Ovary (tissue), 9 donors: ENCODE measurements around the gene NTN5. TPM values are rescaled to one million over a fixed set of nuclear protein-coding genes. Genes with fewer than 3 reads are reported as not detected.

ENCODE experiments used
- DNase-seq, 5 donors: peaks; one replicate each; pipeline ENCODE4 v3.0.0-alpha.2; 2019 to 2020
- H3K27ac ChIP-seq, 2 donors: fragments of 200-600 bp; one replicate each; pipeline versions ENCODE4 v1.5.1 to v1.8.0; 2019 to 2022
- H3K27me3 ChIP-seq: fragments of 200-600 bp; one replicate; pipeline ENCODE4 v1.8.0; 2022
- H3K36me3 ChIP-seq: fragments of 200-600 bp; sonication (generic); one replicate; pipeline ENCODE4 v1.5.1; 2019
- H3K4me1 ChIP-seq: one replicate; pipeline ENCODE4 v1.8.1; 2013; ENCODE audit warnings: mild to moderate bottlenecking, moderate library complexity; ENCODE audit not compliant: insufficient read depth
- H3K4me3 ChIP-seq: fragments of 200-600 bp; sonication (generic); one replicate; pipeline ENCODE4 v1.5.1; 2017
- H3K9me3 ChIP-seq, 2 donors: fragments of 200-600 bp in 1 of 2; sonication (generic) in 1 of 2; one replicate each; pipeline versions ENCODE4 v1.5.1 to v1.8.1; 2013 to 2019; ENCODE audit warnings: mild to moderate bottlenecking in 1 of 2, moderate library complexity in 1 of 2
- CTCF ChIP-seq, 3 donors: fragments of 450-650 bp in 2 of 3; fragments of 200-600 bp in 1 of 3; IDR thresholded peaks; one replicate each; pipeline versions ENCODE4 v1.5.1 to v1.8.0; 2016 to 2022; ENCODE audit warnings: antibody characterized with exemption in 3 of 3, mild to moderate bottlenecking in 1 of 3
- EP300 ChIP-seq: sonication (generic); formaldehyde crosslinking; IDR thresholded peaks from one replicate; pipeline ENCODE4 v1.6.1; 2017; ENCODE audit warnings: antibody characterized with exemption
- POLR2A ChIP-seq: fragments of 450-650 bp; IDR thresholded peaks from one replicate; pipeline ENCODE4 v1.6.1; 2017; ENCODE audit warnings: antibody characterized with exemption, mild to moderate bottlenecking, moderate library complexity
- WGBS, 3 donors: extraction: QIAGEN DNeasy Blood & Tissue Kit in 1 of 3; methylation state at CpG; one replicate each; pipeline versions ENCODE4 v1.1.5 to v1.1.7; 2013 to 2017; 5-methylcytosine and 5-hydroxymethylcytosine counted together
- intact Hi-C, 4 donors: fragments of 100-400 bp; cut with DNase I; formaldehyde crosslinking; loops; one replicate each; pipeline versions ENCODE4 v1.11.0 to v1.15.1; 2022 to 2023
- polyA plus RNA-seq, 2 donors: library from polyadenylated mRNA; stranded (reverse); fragments of 200-250 nt in 1 of 2; fragments of 350-450 nt in 1 of 2; fragmentation: Illumina TruSeq in 1 of 2; extraction: RNeasy Lipid Tissue Mini Kit (QIAGEN cat#74804) in 1 of 2; gene quantifications; one replicate each; pipeline ENCODE4 v1.2.3, GENCODE V29; 2013 to 2014
- total RNA-seq, 7 donors: library from RNA; depleted of rRNA in 2 of 7; stranded (reverse); fragments of >200 nt in 2 of 7; fragmentation: NEBNext Ultra II Directional in 3 of 7; extraction: Animal tissue kit (Norgen Biotek cat#: 25700) in 3 of 7; gene quantifications; one replicate each; pipeline versions ENCODE4 v1.1.0 to v1.2.4, GENCODE V29; 2016 to 2023
- donor health status: DM: no; HTN: no; CAD: no; lungs with moderate emphysema.
- donor health status: DM: no; HTN: no; CAD: no.
- donor health status: Bipolar disorder and iron deficiency.
- donor health status: DM: yes; HTN: yes; CAD: no.
- donor health status: DM: no; HTN: no; CAD: no.
- donor health status: DM: yes; HTN: yes; CAD: no.

Gene NTN5
- total and polyA plus RNA-seq, 9 donors, result 0.23 to 3.8 (median 2.0) TPM

GRCh38 chr19:48627865-48628314 is 44.9 kb downstream of the NTN5 start:
- Histone ChIP-seq H3K9me3 (no peaks in the 10 kb centered on the region), H3K27ac (peak overlapping the region in 1 of 2 donors; percentile 25), H3K27me3 (no peaks in the 10 kb centered on the region), H3K4me1 (peaks cover 16% of the 10 kb centered on the region), H3K4me3 (no peak overlapping the region), H3K36me3 (no peaks in the 10 kb centered on the region)
- DNase-seq, result peak in 3 of 5 donors; percentile 36 to 44 (median 40)
- TF ChIP-seq EP300, result no peak
- no peak for TF ChIP-seq POLR2A
- no peak for TF ChIP-seq CTCF (IDR thresholded peaks at IDR 0.05)
- 72 to 73% (median 72%) methylated on average over 9 to 17 of the region's 17 CpGs for WGBS, 3 donors
- intact Hi-C loops, result no loop called here

DNA sequence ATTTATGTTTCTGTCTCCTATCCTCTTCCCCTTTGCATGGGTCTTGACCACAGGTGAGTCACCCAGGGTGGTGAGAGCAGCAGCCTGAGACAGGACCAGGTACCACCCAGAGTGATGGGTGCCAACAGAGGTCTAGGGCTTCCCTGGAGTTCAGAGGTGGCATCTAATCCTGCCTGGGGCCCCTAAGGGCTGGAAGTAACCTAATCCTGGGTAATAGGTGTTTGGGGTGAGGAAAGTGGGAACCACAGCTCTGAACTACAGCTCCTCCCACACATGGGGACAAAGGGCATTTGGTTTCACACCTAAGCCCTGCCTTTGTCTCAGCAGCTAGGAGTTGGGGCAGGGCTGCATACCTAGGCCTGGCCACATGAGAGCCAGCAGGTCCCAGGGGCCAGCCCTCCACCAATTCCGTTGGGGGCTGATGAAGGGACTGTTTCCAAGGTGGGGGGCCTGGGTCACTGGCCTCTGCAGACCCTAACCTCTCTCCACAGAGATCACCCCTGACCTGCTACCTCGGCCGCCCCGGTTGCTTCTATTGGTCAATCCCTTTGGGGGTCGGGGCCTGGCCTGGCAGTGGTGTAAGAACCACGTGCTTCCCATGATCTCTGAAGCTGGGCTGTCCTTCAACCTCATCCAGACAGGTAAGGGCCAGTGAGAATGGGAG is 45.5 kb downstream of the NTN5 start:
- H3K36me3 ChIP-seq, result no peaks in the 10 kb centered on the region
- DNase-seq, result peak in 3 of 5 donors; percentile 31 to 46 (median 41)
- WGBS, 3 donors, result 62 to 72% (median 66%) methylated on average over 6 of the region's 6 CpGs
- no peak overlapping the region for H3K4me3 ChIP-seq
- TF ChIP-seq POLR2A (no peak), EP300 (no peak), CTCF (IDR thresholded peaks at IDR 0.05) (no peak)
- H3K27ac ChIP-seq, result no peak overlapping the region
- peaks cover 16% of the 10 kb centered on the region for H3K4me1 ChIP-seq
- intact Hi-C loops, result no loop called here
- H3K9me3 ChIP-seq, result no peaks in the 10 kb centered on the region
- no peaks in the 10 kb centered on the region for H3K27me3 ChIP-seq

GRCh38 chr19:48625891-48626327 is 46.9 kb downstream of the NTN5 start:
- Histone ChIP-seq H3K27ac (no peak overlapping the region), H3K4me1 (peaks cover 12% of the 10 kb centered on the region)

More at GRCh38 chr19:48625891-48626327, 46.9 kb downstream of the NTN5 start:
- Histone ChIP-seq H3K4me3 (no peak overlapping the region), H3K36me3 (no peaks in the 10 kb centered on the region), H3K27me3 (no peaks in the 10 kb centered on the region), H3K9me3 (no peaks in the 10 kb centered on the region)
- TF ChIP-seq EP300 (no peak), POLR2A (no peak), CTCF (IDR thresholded peaks at IDR 0.05) (no peak)
- 88 to 89% (median 88%) methylated on average over 30 of the region's 30 CpGs for WGBS, 3 donors
- peak in 3 of 5 donors; percentile 62 to 70 (median 65) for DNase-seq
- intact Hi-C loops, result no loop called here
